ENCODE measurements around the gene ABCC8. TPM values are rescaled to one million over a fixed set of nuclear protein-coding genes. Genes with fewer than 3 reads are reported as not detected.

The ABCC8 gene
- total and polyA plus RNA-seq, 2 of the 8 experiments (the other 6 are each of a cell fraction or from before 2014, with no cell fraction given): 3.7 to 4.9 TPM

GRCh38 chr11:17446482-17446881 is 30.2 kb downstream of the ABCC8 start:
- CTCF ChIA-PET (ENCODE audit: partially characterized antibody): interaction anchor here (0.7 to 3.2 kb wide), 6 partner anchors 13 to 62 kb away, joined by 3 to 12 read pairs (median 4); no protein-coding TSS in a partner anchor
- TF ChIP-seq SIN3A (conservative IDR thresholded peaks at IDR 0.05 in 1 of 2, IDR thresholded peaks at IDR 0.05 in 1 of 2; ENCODE audit: low read depth in 1 of 2, low read length in 2 of 2) (no peak), ATF2 (IDR thresholded peaks at IDR 0.05; ENCODE audit: low read length) (no peak), ZNF274 (IDR thresholded peaks at IDR 0.05; ENCODE audit: borderline replicate concordance, extremely low read depth, low read length) (no peak), SAP30 (IDR thresholded peaks at IDR 0.05; ENCODE audit: insufficient read depth, insufficient replicate concordance, low read length) (no peak), BCL11A (IDR thresholded peaks at IDR 0.05; ENCODE audit: low read depth in 2 of 2, low read length in 2 of 2) (no peak)

More at GRCh38 chr11:17446482-17446881, 30.2 kb downstream of the ABCC8 start:
- POLR2A ChIA-PET (ENCODE audit: partially characterized antibody): interaction anchor here (1.3 to 1.7 kb wide), 2 partner anchors 15 to 101 kb away, joined by 3 read pairs; no protein-coding TSS in a partner anchor
- no peak overlapping the region for H3K4ac ChIP-seq (replicated peaks; ENCODE audit: insufficient read length, low read depth, low read length)
- H4K20me1 ChIP-seq (replicated peaks in 1 of 2; ENCODE audit: control insufficient read depth in 1 of 2, insufficient read depth in 2 of 2, low read length in 2 of 2): no peaks in the 10 kb centered on the region
- 94% methylated on average over 2 of the region's 2 CpGs; no CpG with 5 or more reads in 1 of the 2 experiments for WGBS, 2 experiments (ENCODE audit: extremely low coverage in 1 of 2, insufficient coverage in 1 of 2, insufficient read length in 1 of 2, insufficient replicate concordance in 2 of 2, low coverage in 1 of 2, low lambda C conversion rate in 2 of 2, missing lambda C conversion rate in 1 of 2)
- no peak overlapping the region for H2BK20ac ChIP-seq (ENCODE audit: low read length)
- no peaks in the 10 kb centered on the region for H3K79me1 ChIP-seq (ENCODE audit: low read depth, low read length)
- H3K79me2 ChIP-seq (ENCODE audit: control insufficient read depth in 1 of 2, insufficient read depth in 2 of 2, low read length in 2 of 2): no peaks in the 10 kb centered on the region
- H3K14ac ChIP-seq (ENCODE audit: insufficient read length): no peak overlapping the region
- no peak overlapping the region for H3K9ac ChIP-seq (replicated peaks in 1 of 4; ENCODE audit: extremely low read depth in 1 of 4, low read depth in 3 of 4, low read length in 3 of 4)
- no peak overlapping the region for H2AK5ac ChIP-seq (ENCODE audit: low read depth, low read length)
- no peak overlapping the region for H3K18ac ChIP-seq (ENCODE audit: extremely low read depth, low read length)
- H3K23me2 ChIP-seq (ENCODE audit: low read depth, low read length): no peaks in the 10 kb centered on the region
- no peak for FAIRE-seq
- H2BK15ac ChIP-seq (ENCODE audit: low read length): no peak overlapping the region
- no peak overlapping the region for H2AFZ ChIP-seq (ENCODE audit: low read length)
- no peak overlapping the region for H3K56ac ChIP-seq (replicated peaks; ENCODE audit: insufficient read length, low read depth, low read length)
- no peak overlapping the region for H2BK120ac ChIP-seq (replicated peaks; ENCODE audit: low read depth, low read length)
- H2BK12ac ChIP-seq (ENCODE audit: low read depth, low read length): no peak overlapping the region
- H3K27me3 ChIP-seq (replicated peaks in 1 of 4; ENCODE audit: control insufficient read depth in 3 of 4, extremely low read depth in 1 of 4, insufficient read depth in 3 of 4, low read length in 3 of 4): no peaks in the 10 kb centered on the region; a peak in 1 of 7 replicates
- H4K91ac ChIP-seq (replicated peaks; ENCODE audit: insufficient read length, low read length): no peak overlapping the region
- no peak overlapping the region for H2BK5ac ChIP-seq (ENCODE audit: low read depth, low read length)
- no peaks in the 10 kb centered on the region for H3K36me3 ChIP-seq (ENCODE audit: control insufficient read depth in 2 of 4, insufficient read depth in 4 of 4, low read length in 3 of 4)
- no peak overlapping the region for H3K23ac ChIP-seq (ENCODE audit: insufficient read length)
- no peak overlapping the region for H4K8ac ChIP-seq (ENCODE audit: extremely low read depth, insufficient read depth, low read length)
- no peaks in the 10 kb centered on the region for H3K9me3 ChIP-seq (ENCODE audit: insufficient read depth in 2 of 2, low read depth in 1 of 2, low read length in 1 of 2)
- H3K4me1 ChIP-seq (replicated peaks in 1 of 4; ENCODE audit: control insufficient read depth in 3 of 4, insufficient read depth in 4 of 4, low read length in 3 of 4): no peaks in the 10 kb centered on the region; a peak in 1 of 7 replicates
- no peak overlapping the region for H3K4me3 ChIP-seq (ENCODE audit: extremely low read depth in 1 of 4, insufficient read depth in 2 of 4, low read depth in 3 of 4, low read length in 4 of 4)
- no peak overlapping the region for H4K5ac ChIP-seq (ENCODE audit: insufficient read length, low read depth, low read length)
- H3K4me2 ChIP-seq (ENCODE audit: insufficient read depth in 1 of 2, low read depth in 2 of 2, low read length in 2 of 2): no peak overlapping the region
- no peak overlapping the region for H3K27ac ChIP-seq (ENCODE audit: low read depth, low read length)
- DNase-seq (ENCODE audit: low read depth in 1 of 2, low spot score in 2 of 2): no peak
